H1 (cell line): ENCODE results near the gene MITF. TPM values are rescaled to one million over a fixed set of nuclear protein-coding genes. Genes with fewer than 3 reads are reported as not detected.

Experiments used
- CTCF ChIA-PET: fragments of 300-600 bp; sonication (Branson Sonifier 250); formaldehyde crosslinking; loops from one replicate; lab custom pipeline; 2021; ENCODE audit not compliant: partially characterized antibody; lab: Charles Lee
- POLR2A ChIA-PET: fragments of 300-600 bp; sonication (Branson Sonifier 250); formaldehyde crosslinking; loops from one replicate; lab custom pipeline; 2021; ENCODE audit warnings: inconsistent platforms; ENCODE audit not compliant: partially characterized antibody; lab: Charles Lee
- DNase-seq, 2 experiments: peaks; one replicate each; pipeline versions ENCODE4 v3.0.0 to v3.0.0-alpha.2; 2010 to 2022; ENCODE audit warnings: low spot score in 2 of 2, low read depth in 1 of 2, mixed read lengths in 1 of 2
- FAIRE-seq: peaks from 2 replicates; lab custom pipeline; 2011; peaks lifted over from hg19 to GRCh38; lab: Jason Lieb, UNC
- H2AFZ ChIP-seq: 2 replicates; pipeline ENCODE4 v1.8.1; 2012; ENCODE audit warnings: low read length, inconsistent platforms
- H2AK5ac ChIP-seq: 2 replicates; pipeline ENCODE4 v1.6.1; 2013; ENCODE audit warnings: low read depth, low read length
- H2BK120ac ChIP-seq: replicated peaks from 2 replicates; pipeline ENCODE3; 2013; ENCODE audit warnings: low read depth, low read length, inconsistent platforms
- H2BK12ac ChIP-seq: 2 replicates; pipeline ENCODE4 v1.6.1; 2013; ENCODE audit warnings: low read depth, low read length
- H2BK15ac ChIP-seq: 2 replicates; pipeline ENCODE4 v1.6.1; 2013; ENCODE audit warnings: low read length
- H2BK20ac ChIP-seq: 2 replicates; pipeline ENCODE4 v1.6.1; 2013; ENCODE audit warnings: low read length
- H2BK5ac ChIP-seq: 2 replicates; pipeline ENCODE4 v1.6.1; 2013; ENCODE audit warnings: low read depth, low read length
- H3K14ac ChIP-seq: 2 replicates; pipeline ENCODE4 v1.6.1; 2013; ENCODE audit warnings: inconsistent platforms; ENCODE audit not compliant: insufficient read length
- H3K18ac ChIP-seq: 2 replicates; pipeline ENCODE4 v1.6.1; 2013; ENCODE audit warnings: low read length; ENCODE audit errors: extremely low read depth
- H3K23ac ChIP-seq: 2 replicates; pipeline ENCODE4 v1.6.1; 2013; ENCODE audit warnings: inconsistent platforms; ENCODE audit not compliant: insufficient read length
- H3K23me2 ChIP-seq: 2 replicates; pipeline ENCODE4 v1.6.1; 2013; ENCODE audit warnings: low read depth, low read length
- H3K27ac ChIP-seq: 2 replicates; pipeline ENCODE4 v1.6.1; 2011; ENCODE audit warnings: low read depth, low read length, inconsistent platforms
- H3K27me3 ChIP-seq, 4 experiments: replicated peaks in 1 of 4; 1 replicate in 1 of 4; 2 replicates in 3 of 4; pipeline versions ENCODE4 v1.6.1 to v1.8.1; 2011 to 2013; ENCODE audit warnings: low read length in 3 of 4, mild to moderate bottlenecking in 3 of 4, inconsistent platforms in 2 of 4, mixed read lengths in 2 of 4, moderate library complexity in 1 of 4; ENCODE audit not compliant: control insufficient read depth in 3 of 4, insufficient read depth in 3 of 4; ENCODE audit errors: extremely low read depth in 1 of 4
- H3K36me3 ChIP-seq, 4 experiments: 2 replicates each; pipeline versions ENCODE4 v1.6.1 to v1.8.1; 2011 to 2013; ENCODE audit warnings: mild to moderate bottlenecking in 4 of 4, low read length in 3 of 4, moderate library complexity in 2 of 4, control low read depth in 1 of 4, inconsistent platforms in 1 of 4; ENCODE audit not compliant: insufficient read depth in 4 of 4, control insufficient read depth in 2 of 4
- H3K4ac ChIP-seq: replicated peaks from 2 replicates; pipeline ENCODE3; 2013; ENCODE audit warnings: low read length, low read depth, mixed read lengths, inconsistent platforms; ENCODE audit not compliant: insufficient read length
- H3K4me1 ChIP-seq, 4 experiments: replicated peaks in 1 of 4; 1 replicate in 1 of 4; 2 replicates in 3 of 4; pipeline versions ENCODE4 v1.6.1 to v1.8.1; 2011 to 2013; ENCODE audit warnings: low read length in 3 of 4, inconsistent platforms in 2 of 4, mixed read lengths in 1 of 4; ENCODE audit not compliant: insufficient read depth in 4 of 4, control insufficient read depth in 3 of 4
- H3K4me2 ChIP-seq, 2 experiments: 2 replicates each; pipeline versions ENCODE4 v1.6.1 to v1.8.1; 2011 to 2013; ENCODE audit warnings: low read depth in 2 of 2, low read length in 2 of 2, control low read depth in 1 of 2, inconsistent platforms in 1 of 2, mild to moderate bottlenecking in 1 of 2; ENCODE audit not compliant: insufficient read depth in 1 of 2
- H3K4me3 ChIP-seq, 4 experiments: fragments of 200-600, 300-600 bp in 1 of 4; sonication (generic), shearing (Covaris generic), sonication (Bioruptor Twin) in 1 of 4; 2 replicates each; pipeline versions ENCODE4 v1.5.1 to v1.8.1; 2011 to 2016; ENCODE audit warnings: low read length in 4 of 4, low read depth in 3 of 4, control low read depth in 2 of 4, inconsistent platforms in 2 of 4, mild to moderate bottlenecking in 2 of 4, mixed read lengths in 1 of 4, moderate library complexity in 1 of 4; ENCODE audit not compliant: insufficient read depth in 2 of 4; ENCODE audit errors: extremely low read depth in 1 of 4
- H3K56ac ChIP-seq: replicated peaks from 2 replicates; pipeline ENCODE3; 2013; ENCODE audit warnings: low read depth, mild to moderate bottlenecking, mixed read lengths, low read length, inconsistent platforms; ENCODE audit not compliant: insufficient read length
- H3K79me1 ChIP-seq: 2 replicates; pipeline ENCODE4 v1.6.1; 2013; ENCODE audit warnings: low read depth, low read length, control low read depth
- H3K79me2 ChIP-seq, 2 experiments: 2 replicates each; pipeline versions ENCODE4 v1.6.1 to v1.8.1; 2012 to 2013; ENCODE audit warnings: low read length in 2 of 2, mild to moderate bottlenecking in 2 of 2, inconsistent platforms in 1 of 2; ENCODE audit not compliant: insufficient read depth in 2 of 2, control insufficient read depth in 1 of 2
- H3K9ac ChIP-seq, 4 experiments: replicated peaks in 1 of 4; 1 replicate in 1 of 4; 2 replicates in 3 of 4; pipeline versions ENCODE4 v1.6.1 to v1.8.1; 2011 to 2013; ENCODE audit warnings: low read depth in 3 of 4, low read length in 3 of 4, control low read depth in 2 of 4, mild to moderate bottlenecking in 2 of 4, moderate library complexity in 2 of 4, inconsistent platforms in 1 of 4; ENCODE audit errors: extremely low read depth in 1 of 4
- H3K9me3 ChIP-seq, 2 experiments: 2 replicates each; pipeline versions ENCODE4 v1.6.1 to v1.8.1; 2012 to 2013; ENCODE audit warnings: mild to moderate bottlenecking in 2 of 2, moderate library complexity in 2 of 2, control low read depth in 1 of 2, inconsistent platforms in 1 of 2, low read depth in 1 of 2, low read length in 1 of 2, mixed read lengths in 1 of 2; ENCODE audit not compliant: insufficient read depth in 2 of 2
- H4K20me1 ChIP-seq, 2 experiments: replicated peaks in 1 of 2; 2 replicates each; pipeline versions ENCODE3 to v1.8.1; 2011 to 2013; ENCODE audit warnings: inconsistent platforms in 2 of 2, low read length in 2 of 2, mild to moderate bottlenecking in 1 of 2; ENCODE audit not compliant: insufficient read depth in 2 of 2, control insufficient read depth in 1 of 2
- H4K5ac ChIP-seq: 2 replicates; pipeline ENCODE4 v1.6.1; 2013; ENCODE audit warnings: low read length, low read depth, mixed read lengths, inconsistent platforms; ENCODE audit not compliant: insufficient read length
- H4K8ac ChIP-seq: 2 replicates; pipeline ENCODE4 v1.8.0; 2013; ENCODE audit warnings: mild to moderate bottlenecking, moderate library complexity, low read length, inconsistent platforms; ENCODE audit not compliant: insufficient read depth; ENCODE audit errors: extremely low read depth
- H4K91ac ChIP-seq: replicated peaks from 2 replicates; pipeline ENCODE3; 2013; ENCODE audit warnings: low read length, mixed read lengths, inconsistent platforms; ENCODE audit not compliant: insufficient read length
- ASH2L ChIP-seq: fragments of 200-600, 300-600 bp; sonication (generic); IDR thresholded peaks from one replicate; pipeline ENCODE4 v1.7.1; 2017; ENCODE audit warnings: low read length
- JUND ChIP-seq: IDR thresholded peaks from 2 replicates; pipeline ENCODE4 v1.6.1; 2011; ENCODE audit warnings: mild to moderate bottlenecking, improper control_type of control experiment, low read length
- POU5F1 ChIP-seq: IDR thresholded peaks from 2 replicates; pipeline ENCODE4 v1.6.1; 2011; ENCODE audit warnings: low read depth, mild to moderate bottlenecking, low read length, moderate library complexity
- SIRT6 ChIP-seq: IDR thresholded peaks from one replicate; pipeline ENCODE4 v1.7.1; 2012; ENCODE audit warnings: low read length, inconsistent platforms
- WGBS, 2 experiments: shearing (Covaris generic) in 1 of 2; methylation state at CpG; one replicate each; pipeline versions ENCODE4 v1.1.6 to v1.1.7; 2013 to 2015; ENCODE audit warnings: low lambda C conversion rate in 2 of 2, mixed read lengths in 2 of 2, inconsistent platforms in 1 of 2, low coverage in 1 of 2, missing lambda C conversion rate in 1 of 2; ENCODE audit not compliant: insufficient replicate concordance in 2 of 2, insufficient coverage in 1 of 2, insufficient read length in 1 of 2; ENCODE audit errors: extremely low coverage in 1 of 2, missing lambda C conversion rate in 1 of 2; 5-methylcytosine and 5-hydroxymethylcytosine counted together
- polyA plus RNA-seq, 7 experiments: library from polyadenylated mRNA; depleted of rRNA in 3 of 7; stranded (reverse) in 5 of 7; unstranded in 2 of 7; fragments of >200 nt in 5 of 7; fragments of 200-250 nt in 2 of 7; gene quantifications; 1 replicate in 5 of 7; 2 replicates in 1 of 7; 4 replicates in 1 of 7; pipeline versions ENCODE4 v1.2.1 to v1.2.3, GENCODE V29; 2011 to 2013; ENCODE audit warnings: missing spikeins in 2 of 7, mixed read lengths in 2 of 7
- total RNA-seq: library from RNA; stranded (reverse); fragmentation: NEBNext Ultra II Directional; extraction: Animal tissue kit (Norgen Biotek cat#: 25700); gene quantifications from 2 replicates; pipeline ENCODE4 v1.2.1, GENCODE V29; 2021

MITF gene
- total and polyA plus RNA-seq, 2 of the 8 experiments (the other 6 are each of a cell fraction or from before 2014, with no cell fraction given), result 0.53 to 1.4 TPM

DNA sequence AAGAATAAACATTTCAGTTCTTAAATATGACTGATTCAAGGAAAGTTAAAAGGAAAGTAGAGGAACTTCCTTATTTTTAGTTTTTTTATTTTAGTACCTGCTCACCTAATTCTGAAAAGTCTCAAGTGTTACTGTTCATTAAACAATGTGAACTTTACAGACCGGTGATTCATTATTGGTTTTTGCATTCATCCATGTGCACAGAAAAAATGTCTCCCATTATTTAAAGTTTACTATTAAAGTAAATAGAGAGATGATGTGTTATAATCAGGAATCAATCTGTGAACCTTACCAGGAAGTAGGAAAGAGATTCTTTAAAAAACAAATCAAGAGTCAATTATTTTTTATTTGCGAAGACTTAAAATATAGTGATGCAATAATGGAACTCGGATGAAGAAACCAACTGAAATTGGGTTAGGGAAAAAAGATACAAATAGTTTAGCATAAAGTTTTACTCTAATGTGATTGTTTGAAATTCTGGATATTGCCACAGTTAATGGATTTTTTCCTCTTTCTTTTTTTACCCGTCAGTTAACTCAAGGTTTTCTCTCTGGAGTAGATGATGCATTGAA is 140.9 kb downstream of the MITF start:
- Histone ChIP-seq H4K91ac (no peak overlapping the region), H3K4me2 (no peak overlapping the region), H3K36me3 (no peaks in the 10 kb centered on the region), H2BK20ac (no peak overlapping the region), H3K56ac (no peak overlapping the region), H2BK15ac (no peak overlapping the region), H3K14ac (no peak overlapping the region), H3K23ac (no peak overlapping the region), H2BK120ac (no peak overlapping the region), H3K18ac (no peak overlapping the region), H4K5ac (no peak overlapping the region), H3K4ac (no peak overlapping the region), H3K27ac (no peak overlapping the region), H3K9ac (no peak overlapping the region), H2BK5ac (no peak overlapping the region), H4K8ac (no peak overlapping the region), H2BK12ac (no peak overlapping the region), H2AFZ (no peak overlapping the region), H3K23me2 (no peaks in the 10 kb centered on the region), H4K20me1 (no peaks in the 10 kb centered on the region), H2AK5ac (no peak overlapping the region), H3K4me3 (no peak overlapping the region), H3K79me2 (no peaks in the 10 kb centered on the region), H3K4me1 (no peaks in the 10 kb centered on the region), H3K9me3 (no peaks in the 10 kb centered on the region), H3K79me1 (no peaks in the 10 kb centered on the region), H3K27me3 (no peaks in the 10 kb centered on the region)
- DNase-seq (no peak), FAIRE-seq (no peak)
- WGBS, 2 experiments, result 90% methylated on average over 4 of the region's 4 CpGs; no CpG with 5 or more reads in 1 of the 2 experiments
- CTCF ChIA-PET, result no interaction called here
- POLR2A ChIA-PET, result no interaction called here
- TF ChIP-seq SIRT6 (no peak), POU5F1 (no peak), ASH2L (no peak), JUND (no peak)
